ENCODE measurements around the gene CCL13.
"Not testable (repeated sequence)": the region's sequence is repeated elsewhere in the genome, so short reads cannot be mapped to it uniquely, and the experiment has no call there.

The CCL13 gene

DNA sequence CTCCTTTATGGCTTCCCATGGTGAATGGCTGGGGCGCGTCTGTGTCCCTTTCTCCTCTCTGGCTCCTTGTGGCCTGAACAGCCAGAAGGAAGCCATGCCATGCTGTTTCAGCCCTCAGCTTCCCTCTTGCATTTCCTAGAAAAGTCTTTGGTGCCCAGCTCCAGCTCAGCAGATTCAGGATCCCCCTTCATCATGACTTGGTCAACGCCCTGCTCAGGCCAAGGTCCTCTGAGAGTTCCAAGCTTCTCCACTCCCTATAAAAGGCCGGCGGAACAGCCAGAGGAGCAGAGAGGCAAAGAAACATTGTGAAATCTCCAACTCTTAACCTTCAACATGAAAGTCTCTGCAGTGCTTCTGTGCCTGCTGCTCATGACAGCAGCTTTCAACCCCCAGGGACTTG lies at the start of gene CCL13:
Gene CCL13 (plus strand): TSS at position 287 of the 400 bp plus-strand sequence. CDS start 47 bp downstream, at position 334.
- DNase-seq = no peak

GRCh38 chr17:34307110-34307509 lies 49.2 kb upstream of the CCL13 start:
- no peak for DNase-seq

DNA sequence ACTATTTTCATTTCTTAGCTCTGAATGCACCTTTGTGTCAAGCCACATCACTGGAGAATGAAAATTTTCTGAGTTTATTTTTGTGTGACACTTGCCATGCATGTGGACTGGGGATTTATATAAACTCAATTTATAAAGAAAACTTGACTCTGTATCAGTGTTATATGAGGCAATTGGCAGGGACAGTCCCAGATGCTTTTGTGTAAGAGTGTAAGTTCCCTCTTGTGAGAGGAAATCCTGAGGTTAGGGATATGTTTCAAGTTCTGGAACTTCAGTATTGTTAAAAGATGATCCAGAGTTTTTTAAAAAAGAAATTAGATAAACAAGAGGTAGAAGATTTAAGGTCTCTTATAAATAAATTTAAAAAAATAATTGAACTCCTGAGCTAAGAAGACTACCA lies 47.9 kb upstream of the CCL13 start:
- no peak for DNase-seq

- DNase-seq = no peak
Observed at GRCh38 chr17:34311291-34311690, 45.0 kb upstream of the CCL13 start.

DNA sequence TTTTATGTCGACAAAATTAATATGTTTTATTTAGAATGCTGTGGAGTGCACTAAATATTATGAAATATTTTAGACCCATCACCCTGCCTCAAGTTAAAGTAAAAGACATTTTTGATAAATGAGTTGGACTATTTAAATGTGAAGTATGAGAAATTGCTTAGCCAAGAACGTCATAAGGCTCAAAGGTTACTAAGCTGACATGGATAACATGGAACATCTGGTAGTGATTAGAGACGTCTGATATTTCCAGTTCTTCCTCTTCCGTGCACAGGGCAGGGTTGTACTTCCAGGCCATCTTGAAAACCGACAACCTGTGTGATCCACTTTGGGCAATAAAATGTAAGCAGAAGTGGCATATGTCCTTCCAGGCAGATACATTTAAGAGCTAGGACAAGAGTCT lies 44.2 kb upstream of the CCL13 start:
- DNase-seq = no peak

GRCh38 chr17:34313164-34313563 lies 43.1 kb upstream of the CCL13 start:
- no peak for DNase-seq

GRCh38 chr17:34314279-34314678 lies 42.0 kb upstream of the CCL13 start:
- DNase-seq = no peak

GRCh38 chr17:34318474-34318873 lies 37.8 kb upstream of the CCL13 start:
- no peak for DNase-seq

DNA sequence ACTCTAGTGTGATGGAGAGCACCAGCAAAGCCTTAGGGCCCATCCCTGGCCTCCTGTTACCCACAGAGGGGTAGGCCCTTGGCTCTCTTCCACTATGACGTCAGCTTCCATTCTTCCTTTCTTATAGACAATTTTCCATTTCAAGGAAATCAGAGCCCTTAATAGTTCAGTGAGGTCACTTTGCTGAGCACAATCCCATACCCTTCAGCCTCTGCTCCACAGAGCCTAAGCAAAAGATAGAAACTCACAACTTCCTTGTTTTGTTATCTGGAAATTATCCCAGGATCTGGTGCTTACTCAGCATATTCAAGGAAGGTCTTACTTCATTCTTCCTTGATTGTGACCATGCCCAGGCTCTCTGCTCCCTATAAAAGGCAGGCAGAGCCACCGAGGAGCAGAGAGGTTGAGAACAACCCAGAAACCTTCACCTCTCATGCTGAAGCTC lies 37.2 kb upstream of the CCL13 start, which contains the start of gene CCL8:
Gene CCL8 (plus strand): TSS at position 397 of the 445 bp plus-strand sequence. CDS start 67 bp downstream, outside the sequence.
- no peak for DNase-seq

GRCh38 chr17:34321964-34322363 lies 34.3 kb upstream of the CCL13 start:
- DNase-seq = no peak

GRCh38 chr17:34327580-34327979 lies 28.7 kb upstream of the CCL13 start:
- DNase-seq = not testable (repeated sequence)

DNA sequence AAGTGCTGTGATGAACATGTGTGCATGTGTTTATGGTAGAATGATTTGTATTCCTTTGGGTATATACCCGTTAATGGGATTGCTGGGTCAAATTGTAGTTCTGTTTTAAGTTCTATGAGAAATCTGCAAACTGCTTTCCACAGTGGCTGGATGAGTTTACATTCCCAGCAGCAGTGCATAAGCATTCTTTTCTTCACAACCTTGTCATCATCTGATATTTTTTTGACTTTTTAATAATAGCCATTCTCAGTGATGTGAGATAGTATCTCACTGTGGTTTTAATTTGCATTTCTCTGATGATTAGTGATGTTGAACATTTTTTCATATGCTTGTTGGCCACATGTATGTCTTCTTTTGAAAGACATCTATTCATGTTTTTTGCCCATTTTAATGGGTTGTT lies 18.6 kb upstream of the CCL13 start:
- no peak for DNase-seq

DNA sequence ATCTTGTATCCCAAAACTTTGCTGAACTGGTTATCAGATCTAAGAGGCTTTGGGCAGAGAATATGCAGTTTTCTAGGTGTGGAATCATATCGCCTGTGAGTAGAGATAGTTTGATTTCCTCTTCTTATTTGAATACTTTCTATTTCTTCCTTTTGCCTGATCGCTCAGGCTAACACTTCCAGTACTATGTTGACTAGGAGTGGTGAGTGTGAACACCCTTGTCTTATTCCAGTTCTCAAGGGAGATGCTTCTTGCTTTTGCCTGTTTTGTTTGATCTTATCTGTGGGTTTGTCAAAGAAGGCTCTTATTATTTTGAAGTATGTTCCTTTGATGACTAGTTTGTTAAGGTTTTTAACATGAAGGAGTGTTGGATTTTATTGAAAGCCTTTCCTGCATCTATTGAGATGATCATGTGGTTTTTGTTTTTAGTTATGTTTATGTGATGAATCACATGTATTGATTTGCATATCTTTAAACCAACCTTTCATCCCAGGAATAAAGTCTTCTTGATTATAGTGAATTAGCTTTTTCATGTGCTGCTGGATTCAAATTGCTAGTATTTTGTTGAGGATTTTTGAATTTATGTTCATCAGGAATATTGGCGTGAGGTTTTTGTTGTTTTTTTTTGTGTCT lies 17.0 kb upstream of the CCL13 start:
- no peak for DNase-seq

GRCh38 chr17:34341916-34342315 lies 14.4 kb upstream of the CCL13 start:
- no peak for DNase-seq

DNA sequence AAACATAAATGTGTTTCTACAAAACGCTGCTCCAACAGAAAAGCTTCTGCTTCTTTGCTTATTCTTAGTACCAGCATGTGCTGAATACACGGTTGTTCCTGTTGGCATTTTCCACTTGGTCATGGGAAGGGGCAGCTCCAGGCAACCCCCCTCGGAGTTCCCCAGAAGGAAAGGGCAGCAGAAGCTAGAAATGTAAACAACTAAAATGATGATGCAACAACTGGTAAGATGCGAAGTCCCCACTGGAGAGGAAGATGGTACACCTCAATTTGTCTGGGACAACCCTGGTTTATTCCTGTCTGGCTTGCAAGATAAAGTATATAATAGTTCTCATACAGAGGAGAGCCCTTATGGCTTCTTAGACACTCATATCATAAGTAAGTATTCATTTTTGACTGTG lies 9.2 kb upstream of the CCL13 start:
- DNase-seq = no peak

GRCh38 chr17:34349751-34350150 lies 6.5 kb upstream of the CCL13 start:
- DNase-seq = no peak

GRCh38 chr17:34351096-34351495 lies 5.2 kb upstream of the CCL13 start:
- DNase-seq = no peak

DNA sequence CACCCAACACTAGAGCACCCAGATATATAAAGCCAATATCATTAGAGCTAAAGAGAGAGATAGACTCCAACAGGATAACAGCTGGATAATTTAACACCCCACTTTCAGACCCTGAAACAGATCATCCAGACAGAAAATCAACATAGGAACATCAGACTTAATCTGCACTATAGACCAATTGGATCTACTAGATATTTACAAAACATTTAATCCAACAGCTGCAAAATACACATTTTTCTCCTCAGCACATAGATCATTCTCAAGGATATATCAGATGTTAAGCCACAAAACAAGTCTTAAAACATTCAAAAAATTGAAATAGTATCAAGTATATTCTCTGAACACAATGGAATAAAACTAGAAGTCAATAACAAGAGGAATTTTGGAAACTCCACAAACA lies 4.1 kb upstream of the CCL13 start:
- no peak for DNase-seq

DNA sequence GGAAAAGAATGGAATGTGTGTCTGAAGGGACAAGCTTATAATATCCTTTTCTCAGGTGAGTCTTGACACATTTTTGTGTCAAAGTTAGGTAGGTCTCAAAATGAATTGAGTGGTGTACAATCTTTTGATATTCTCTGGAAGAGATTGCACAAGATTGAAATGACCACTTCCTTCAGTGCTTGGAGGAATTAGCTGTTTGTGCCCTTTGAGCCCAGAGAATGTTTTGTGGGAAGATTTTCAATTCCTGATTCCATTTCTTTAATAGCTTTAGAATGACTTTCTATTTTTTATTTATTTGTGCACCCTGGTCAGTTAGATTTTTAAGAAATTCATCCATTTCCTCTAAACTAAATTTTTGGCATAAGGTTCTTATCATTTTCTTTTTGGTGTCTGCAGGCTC lies 1.6 kb upstream of the CCL13 start:
- no peak for DNase-seq

GRCh38 chr17:34357398-34357797 lies 1.1 kb downstream of the CCL13 start:
- no peak for DNase-seq

DNA sequence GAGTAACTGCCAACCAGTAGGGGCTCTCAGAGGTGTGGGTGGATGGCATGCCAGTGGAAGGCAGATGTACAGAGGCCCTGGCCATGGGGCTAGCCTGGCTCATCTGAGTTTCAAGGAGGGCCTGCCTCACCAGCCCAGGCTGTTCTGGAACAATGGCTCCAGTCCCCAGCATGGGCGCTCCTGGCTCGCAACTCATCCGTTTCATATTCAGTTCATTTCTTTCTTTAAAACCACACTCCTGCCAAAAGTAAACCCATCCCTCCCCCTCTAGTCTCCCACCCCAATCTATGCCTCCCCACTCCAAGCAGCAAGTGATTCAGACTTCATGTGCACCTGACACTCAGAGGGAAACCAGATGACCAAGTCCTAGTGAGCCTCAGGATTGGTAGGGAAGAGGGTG lies 2.4 kb downstream of the CCL13 start:
- DNase-seq = no peak

DNA sequence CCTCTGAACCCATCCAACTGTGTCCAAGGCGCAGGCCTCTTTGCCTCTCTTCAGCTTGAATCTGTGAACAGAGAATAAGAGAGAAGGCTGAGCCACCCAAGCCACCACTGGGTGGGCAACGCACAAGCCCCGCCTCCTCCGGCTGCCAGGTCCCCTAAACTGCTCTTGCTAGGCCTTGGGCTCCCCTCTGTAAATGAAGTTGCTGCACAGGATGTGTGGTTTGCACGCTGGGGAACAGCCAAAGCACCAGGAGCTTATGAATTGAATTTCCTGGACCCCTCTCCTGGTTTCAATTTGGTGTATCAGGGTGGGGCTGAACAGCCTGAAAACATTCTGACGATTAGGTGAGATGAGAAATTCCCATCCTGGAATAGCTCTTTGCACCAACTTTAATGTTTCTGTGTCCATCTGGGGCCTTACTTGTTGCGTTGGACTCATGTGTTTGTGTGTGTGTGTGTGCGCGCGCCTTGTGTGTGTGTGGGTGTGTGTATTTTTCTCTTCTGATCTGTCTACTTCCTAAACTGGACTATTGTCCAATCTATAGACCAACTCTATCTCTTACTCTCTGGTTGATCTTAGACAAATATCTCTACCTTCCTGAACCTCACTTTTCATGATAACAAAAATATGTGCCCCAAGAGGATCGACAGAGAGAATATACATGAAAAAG lies 4.5 kb downstream of the CCL13 start:
- DNase-seq = no peak

DNA sequence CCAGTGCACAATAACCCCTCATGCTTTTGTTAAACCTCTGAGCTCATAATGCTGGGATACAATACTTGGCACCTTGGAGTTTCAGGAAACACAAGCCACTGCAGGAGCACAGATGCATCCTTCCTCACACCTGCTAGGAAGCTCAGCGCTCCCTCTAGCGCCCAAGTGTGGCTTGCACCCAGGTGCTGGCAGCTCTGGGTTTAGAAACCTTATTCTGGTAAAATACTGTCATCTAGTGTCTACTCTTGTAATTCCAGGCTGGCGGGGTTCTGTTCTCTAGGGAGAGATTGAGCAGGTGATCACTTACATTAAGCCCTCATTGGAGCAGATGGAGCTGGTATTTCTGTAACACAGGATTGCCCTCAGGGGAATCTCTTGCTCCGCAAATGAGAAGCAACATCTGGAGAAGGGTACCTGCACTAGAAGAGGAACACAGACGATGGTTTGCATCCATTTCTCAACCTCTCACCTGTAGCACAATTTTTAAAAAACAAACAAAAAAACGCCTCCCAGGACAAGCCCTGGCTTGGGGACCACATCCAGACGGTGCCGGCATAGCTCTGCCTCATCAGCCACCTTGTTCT lies 5.3 kb downstream of the CCL13 start:
- DNase-seq = no peak

DNA sequence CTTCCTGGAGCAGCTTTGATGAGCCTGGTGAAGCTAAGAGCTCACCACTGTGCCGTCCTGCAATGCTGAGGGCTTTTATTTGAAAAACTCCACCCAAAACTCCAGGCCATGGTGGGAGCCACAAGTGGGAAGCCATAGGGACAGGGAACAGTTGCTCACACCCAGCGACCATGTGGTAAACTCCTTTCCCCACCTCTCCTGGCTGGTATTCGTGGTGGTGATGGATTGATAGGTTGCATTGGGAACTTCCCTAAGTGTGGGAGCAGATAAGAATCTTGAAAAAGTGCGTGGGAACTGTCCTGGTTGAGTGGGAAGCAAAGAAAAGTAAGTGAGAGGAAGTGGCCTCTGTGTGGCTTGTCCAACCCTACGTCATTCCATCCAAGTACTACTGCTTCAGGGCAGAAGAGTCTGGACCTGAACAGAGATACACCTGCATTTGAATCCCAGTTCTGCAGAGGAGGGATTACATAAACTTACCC lies 6.9 kb downstream of the CCL13 start, which contains the start of gene CCL1:
Gene CCL1 (minus strand): TSS at position 51 of the 479 bp plus-strand sequence. CDS start 72 bp downstream, outside the sequence.
- DNase-seq = no peak
